CD1c-positive myeloid dendritic cell (primary cell): Measurements from ENCODE around the gene RGS7.
"Not testable (repeated sequence)": the region's sequence is repeated elsewhere in the genome, so short reads cannot be mapped to it uniquely, and the experiment has no call there.

Experiments
- DNase-seq: peaks from one replicate; pipeline ENCODE4 v3.0.0-alpha.2; 2016; ENCODE audit errors: extremely low spot score

Gene RGS7

DNA sequence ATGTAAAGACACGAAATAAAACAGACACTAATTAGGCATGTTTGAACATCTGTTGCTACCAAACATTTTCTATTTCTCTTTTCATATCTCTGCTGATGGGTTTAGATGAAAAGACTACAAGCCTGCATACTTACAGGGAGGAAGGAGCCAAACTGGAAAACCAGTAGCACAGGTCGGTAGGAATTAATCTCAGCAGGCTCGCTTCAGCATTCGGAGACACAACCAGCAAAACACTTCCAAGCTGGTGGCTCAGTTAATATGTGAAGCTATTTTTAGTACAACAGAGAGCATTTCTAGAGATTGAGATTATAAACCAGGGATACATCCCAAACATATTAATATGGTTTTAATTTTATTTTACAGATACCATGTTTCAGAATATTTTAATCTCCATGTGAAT lies 444.2 kb downstream of the RGS7 start:
- DNase-seq, result no peak

DNA sequence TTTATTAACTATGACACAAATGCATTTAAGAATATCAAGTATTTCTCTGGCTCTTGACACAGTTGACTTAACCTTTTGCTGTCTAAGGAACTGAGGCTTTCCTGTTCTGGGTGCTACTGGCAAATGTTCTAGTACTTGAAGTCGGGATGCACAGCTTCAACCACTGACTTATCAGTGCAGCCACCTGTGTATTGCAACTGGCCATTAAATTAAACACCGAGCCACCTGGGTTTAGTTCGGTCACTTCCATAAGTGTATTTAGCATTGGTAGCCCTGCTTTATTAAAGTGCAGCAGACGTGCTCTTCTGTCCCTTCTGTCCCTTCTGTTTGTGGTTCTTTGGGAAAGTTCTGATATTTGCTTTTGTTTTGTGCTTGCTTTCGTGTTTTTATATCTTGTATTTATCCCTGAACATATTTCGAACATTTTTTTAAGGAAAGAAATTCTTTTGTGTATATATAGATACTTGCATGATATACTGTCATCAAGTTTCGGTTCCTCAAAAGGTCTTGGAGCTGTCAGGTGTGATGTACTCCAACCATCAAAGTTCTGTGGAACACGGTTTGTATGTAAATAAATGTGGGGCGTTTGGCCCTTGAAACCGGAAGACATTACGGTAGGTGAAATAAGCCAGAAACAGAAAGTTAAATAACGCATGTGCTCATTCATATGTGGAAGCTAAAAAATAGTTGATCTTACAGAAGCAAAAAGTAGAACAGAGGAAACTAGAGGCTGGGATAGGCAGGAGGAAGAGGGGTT lies 447.1 kb downstream of the RGS7 start:
- DNase-seq, result no peak

DNA sequence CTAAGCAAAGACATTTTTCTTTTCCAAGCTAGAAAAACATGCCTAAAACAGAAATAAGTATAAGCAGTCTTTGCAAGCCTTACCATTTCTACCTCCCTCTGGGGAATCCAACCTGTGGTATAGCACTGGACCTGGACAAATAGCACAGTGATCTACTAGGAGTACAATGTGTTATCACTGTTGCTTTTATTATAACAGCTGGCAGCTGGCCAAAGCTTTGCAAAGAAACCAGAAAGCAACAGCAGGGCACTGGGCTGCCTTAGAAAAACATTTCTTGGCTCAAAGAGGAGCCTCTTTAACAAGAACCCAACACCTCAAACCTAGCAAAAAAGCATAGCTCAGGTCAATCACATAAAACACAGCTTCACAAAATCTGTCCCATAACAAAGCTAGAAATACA lies 450.5 kb downstream of the RGS7 start:
- DNase-seq, result no peak

DNA sequence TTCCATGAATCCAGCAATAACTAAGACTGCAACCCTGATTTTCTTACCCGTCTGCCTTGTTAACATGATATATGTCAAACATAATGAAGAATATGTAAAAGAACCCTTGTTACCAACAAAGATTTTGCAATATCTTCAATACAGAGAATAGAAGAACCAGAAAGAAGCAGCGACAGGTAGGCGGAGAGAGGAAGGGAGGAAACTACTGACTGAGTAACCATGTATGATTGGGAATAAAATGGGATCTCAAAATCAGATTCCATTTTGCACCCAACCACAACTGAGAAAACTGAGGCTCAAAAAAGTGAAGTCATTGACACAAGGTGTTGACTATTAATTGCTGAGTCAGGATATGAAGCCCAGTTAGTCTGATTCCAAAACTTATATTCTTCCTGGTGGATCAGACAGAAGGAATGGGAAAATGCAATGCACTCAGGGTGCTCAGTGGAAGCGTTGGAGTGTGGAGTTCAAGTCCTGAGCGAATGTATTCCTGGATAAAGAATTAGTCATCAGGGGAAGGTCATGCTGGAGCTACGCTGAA lies 451.7 kb downstream of the RGS7 start:
- DNase-seq, result no peak

DNA sequence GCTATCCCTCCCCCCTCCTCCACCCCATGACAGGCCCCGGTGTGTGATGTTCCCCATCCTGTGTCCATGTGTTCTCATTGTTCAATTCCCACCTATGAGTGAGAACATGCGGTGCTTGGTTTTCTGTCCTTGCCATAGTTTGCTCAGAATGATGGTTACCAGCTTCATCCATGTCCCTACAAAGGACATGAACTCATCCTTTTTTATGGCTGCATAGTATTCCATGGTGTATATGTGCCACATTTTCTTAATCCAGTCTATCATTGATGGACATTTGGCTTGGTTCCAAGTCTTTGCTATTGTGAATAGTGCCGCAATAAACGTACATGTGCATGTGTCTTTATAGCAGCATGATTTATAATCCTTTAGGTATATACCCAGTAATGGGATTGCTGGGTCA lies 461.6 kb downstream of the RGS7 start:
- not testable (repeated sequence) for DNase-seq

DNA sequence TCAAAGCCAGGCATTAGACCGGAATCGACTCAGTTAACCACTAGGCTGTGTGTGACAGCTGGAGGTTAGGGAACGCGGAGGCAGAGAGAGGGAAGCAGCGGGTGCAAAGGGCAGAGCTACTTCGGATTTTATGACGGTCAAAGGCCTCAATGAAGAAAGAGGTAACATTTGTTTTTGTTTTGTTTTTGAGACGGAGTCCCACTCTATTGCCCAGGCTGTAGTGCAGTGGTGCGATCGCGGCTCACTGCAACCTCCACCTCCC lies 468.3 kb downstream of the RGS7 start:
- DNase-seq, result no peak

DNA sequence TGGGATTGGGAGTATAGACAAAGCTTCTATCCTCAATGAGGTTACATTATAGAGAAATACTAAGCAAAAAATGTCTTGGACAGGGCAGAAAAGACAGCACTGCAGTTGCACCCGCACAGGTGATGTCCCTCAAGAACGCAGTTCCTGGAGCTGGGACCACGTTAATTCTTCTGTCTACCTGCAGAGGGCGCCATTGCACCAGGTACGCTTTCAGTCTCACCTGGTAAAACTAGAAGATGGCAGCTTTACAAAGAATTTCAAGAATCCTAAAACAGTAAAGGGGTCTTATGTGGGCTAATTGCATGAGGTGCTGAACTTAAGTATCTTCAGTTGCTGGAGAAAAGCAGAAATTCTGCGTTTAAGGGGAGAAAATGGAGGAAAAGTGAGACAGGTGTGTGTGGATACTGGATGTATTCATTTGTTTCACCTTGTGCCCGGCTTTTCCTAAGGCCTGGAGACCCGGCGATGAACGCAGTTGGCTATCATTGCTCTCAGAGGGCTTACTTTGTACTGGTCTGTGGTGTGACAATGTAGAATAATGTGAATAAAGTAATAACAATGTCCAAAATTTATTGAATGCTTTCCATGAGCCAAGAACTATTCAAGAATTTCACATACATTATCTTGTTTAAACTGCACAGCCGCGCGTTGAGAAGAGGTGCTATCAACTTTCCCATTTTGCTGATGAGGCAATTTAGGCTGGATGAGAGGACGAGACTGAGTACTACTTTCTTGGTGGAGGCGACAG lies 468.8 kb downstream of the RGS7 start:
- no peak for DNase-seq

DNA sequence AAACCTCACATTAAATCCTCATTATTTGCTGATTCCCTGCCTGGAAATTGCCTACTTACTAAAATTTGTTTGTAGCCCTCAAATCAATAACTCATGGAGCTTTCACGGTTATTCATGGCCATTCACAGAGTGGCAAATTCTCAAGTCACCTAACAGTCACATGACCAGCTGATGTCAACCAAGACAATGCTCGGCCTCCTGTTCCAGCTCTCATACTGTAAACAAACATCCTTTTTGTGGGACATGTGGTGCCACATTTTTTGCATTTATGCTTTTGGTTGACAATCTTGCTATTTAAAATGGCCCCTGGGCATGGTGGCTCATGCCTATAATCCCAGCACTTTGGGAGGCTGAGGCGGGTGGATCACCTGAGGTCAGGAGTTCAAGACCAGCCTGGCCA lies 473.5 kb downstream of the RGS7 start:
- no peak for DNase-seq

DNA sequence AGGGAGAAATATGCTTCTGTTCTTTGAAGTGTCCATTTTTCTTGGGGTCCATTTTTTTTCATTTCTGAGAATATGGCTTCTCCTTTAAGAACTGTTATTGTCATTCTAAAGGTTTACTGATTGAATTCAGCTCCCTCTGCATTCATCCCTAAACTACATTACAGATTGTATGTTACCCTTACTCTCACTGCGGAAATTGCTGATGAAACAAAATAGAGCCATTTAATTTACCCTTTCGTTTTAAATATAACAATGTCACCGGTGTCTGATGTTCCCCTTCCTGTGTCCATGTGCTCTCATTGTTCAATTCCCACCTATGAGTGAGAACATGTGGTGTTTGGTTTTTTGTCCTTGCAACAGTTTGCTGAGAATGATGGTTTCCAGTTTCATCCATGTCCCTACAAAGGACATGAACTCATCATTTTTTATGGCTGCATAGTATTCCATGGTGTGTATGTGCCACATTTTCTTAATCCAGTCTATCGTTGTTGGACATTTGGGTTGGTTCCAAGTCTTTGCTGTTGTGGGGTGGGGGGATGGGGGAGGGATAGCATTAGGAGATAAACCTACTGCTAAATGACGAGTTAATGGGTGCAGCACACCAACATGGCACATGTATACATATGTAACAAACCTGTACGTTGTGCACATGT lies 474.2 kb downstream of the RGS7 start:
- not testable (repeated sequence) for DNase-seq

DNA sequence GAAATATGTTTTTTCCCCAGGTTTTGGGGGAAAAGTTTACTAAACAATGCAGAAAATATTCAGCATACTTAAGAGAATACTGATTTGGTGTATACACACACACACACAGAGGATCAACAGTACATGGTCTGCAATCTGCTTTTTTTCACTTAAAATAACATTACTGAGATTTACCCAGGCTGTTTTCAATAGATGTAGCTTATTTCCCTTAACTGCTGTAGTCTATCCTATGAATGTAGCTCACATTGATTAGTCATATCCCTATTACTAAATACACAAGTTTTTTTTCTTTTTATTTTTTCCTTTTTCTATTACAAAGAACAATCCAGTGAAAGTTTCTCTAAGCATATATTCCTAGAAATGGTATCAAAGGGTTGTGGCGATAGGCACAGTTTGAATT lies 478.4 kb downstream of the RGS7 start:
- no peak for DNase-seq

DNA sequence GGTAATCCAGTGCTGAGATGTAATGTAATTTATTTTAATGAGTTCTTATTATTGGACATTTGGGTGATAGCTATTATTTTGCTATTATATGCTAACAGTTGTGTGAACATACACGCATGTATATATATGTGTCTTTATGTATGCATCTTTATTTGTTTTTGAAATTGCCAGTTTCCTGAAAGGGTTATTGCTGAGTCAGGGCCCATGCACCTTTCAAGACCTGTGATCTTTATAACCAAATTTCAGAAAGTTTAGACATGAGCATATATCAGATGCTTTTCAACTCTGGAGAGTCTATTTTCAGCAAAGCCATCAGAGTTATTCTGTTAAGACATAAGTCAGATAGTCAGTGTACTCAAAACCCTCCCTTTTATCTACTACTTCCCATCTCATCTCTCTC lies 479.4 kb downstream of the RGS7 start:
- DNase-seq, result no peak

DNA sequence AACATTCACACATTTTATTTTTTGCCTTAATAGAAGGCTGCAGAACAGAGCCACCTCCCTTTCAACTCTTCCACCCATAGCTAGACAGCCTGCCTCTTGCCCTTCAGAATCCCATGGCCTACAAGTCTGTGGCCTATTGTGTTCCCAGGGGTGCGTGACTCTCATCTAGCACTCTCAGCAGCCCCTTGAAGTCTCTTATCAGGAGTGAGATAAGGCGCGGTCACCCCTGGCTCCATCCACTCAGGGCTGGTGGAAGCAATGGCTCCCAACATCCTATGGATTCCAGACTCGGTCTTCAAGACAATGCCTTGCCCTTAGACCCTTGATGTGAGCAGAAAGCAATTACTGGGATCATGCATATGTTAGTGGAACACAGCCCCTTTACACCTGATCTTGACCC lies 480.9 kb downstream of the RGS7 start:
- DNase-seq, result no peak

DNA sequence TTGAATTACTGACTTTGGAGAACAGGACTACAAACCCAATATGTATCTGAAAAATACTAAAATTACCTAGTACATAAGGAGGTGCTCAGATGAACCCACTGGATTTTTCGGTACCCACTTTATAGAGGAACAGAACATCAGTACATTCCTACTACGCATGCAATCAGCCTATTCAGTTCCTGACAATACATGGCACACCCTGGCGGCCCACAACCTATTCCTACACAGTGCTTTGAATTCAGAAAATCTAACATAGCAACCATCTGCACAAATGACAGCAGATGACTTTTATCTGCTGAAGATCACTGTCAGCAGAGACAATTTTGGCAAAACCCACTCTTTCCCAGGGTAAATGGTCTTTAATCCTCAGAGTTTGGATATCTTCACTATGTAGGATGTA lies 487.9 kb downstream of the RGS7 start:
- DNase-seq, result no peak

DNA sequence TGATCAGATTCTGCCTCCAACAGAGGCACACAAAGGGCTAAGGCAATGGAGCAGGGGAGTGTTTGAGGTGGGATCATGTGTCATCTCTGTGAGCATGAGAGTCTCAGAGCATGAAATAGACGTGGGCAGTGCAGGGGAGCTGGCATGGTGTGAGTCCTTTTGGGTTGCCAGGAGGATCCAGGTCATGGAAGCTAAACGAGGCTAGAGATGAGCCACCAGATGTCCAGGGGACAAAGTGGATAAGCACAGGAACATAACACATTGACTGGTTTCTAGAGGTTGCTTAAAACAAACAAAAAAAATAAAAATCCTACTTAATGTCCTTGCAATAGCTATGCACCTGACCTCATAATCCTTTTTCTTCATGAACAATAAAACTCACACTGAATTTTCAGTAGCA lies 490.3 kb downstream of the RGS7 start:
- no peak for DNase-seq

DNA sequence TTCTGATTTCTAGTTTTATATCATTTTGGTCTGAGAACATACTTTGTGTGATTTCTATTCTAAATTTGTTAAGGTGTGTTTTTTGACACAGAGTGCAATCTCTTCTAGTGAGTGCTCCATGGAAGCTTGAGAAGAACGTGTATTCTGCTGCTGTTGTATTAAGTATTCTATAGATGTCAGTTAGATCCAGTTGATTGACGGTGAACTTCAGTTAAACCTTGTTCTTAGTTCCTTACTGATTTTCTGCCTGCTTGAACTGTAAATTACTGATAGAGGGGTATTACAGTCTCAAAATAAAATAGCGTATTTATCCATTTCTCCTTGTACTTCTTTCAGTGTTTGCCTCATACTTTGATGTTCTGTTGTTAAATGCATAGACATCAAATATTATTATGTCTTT lies 497.0 kb downstream of the RGS7 start:
- no peak for DNase-seq

DNA sequence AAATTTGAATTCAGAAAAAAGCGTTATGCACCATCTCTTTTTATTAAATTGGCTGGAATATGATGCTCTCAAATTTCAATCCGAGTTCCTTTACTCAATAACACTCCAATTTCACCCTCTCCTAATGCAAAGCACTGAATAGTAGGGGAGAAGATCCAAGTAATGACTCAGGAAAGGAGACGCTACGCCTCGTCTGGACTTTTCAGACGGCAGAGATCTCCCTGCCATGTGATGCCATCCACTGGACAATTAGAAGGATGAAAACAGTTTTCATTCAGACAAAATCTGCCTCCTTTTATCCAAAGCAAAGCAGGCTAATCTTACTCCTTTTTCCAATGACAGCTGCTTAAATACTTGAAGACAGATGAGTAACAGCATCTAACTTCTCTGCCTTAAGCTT lies 502.6 kb downstream of the RGS7 start:
- DNase-seq, result no peak

DNA sequence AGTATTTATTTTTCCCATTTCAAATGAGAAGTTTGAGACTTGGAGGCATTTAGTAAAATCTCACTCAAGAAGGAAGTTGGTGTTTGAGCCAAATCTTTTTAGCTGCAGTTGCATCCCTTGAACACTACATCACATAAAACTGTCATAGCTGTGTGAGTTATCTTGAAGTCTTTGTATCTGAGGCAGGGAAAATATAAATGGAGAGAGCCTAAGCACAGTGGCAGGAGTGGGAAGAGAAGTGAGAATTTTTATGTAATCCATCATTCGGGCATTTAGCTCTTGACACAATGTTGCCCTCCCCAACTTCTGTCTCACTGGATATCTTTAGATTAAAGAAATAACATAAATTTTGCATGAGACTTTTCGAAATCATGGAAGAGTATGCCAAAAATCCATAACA lies 509.7 kb downstream of the RGS7 start:
- no peak for DNase-seq

DNA sequence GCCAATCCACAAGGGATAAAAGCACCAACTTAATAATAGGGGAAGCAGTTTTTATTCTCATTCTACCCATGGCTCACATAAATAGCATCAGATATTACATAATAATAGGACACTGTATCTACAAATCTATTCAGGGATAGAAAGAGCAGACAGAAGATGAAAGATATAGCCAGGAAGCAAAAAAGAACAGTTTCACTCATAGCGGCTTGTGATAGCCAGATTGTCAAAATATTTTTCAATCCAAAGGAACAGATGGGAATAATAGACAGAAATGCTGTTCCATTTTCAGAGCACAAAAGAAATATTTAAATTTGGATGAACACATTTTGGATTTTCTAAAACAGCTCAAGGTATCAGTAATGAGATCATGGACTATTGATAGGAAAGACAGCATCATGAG lies 512.5 kb downstream of the RGS7 start:
- DNase-seq, result no peak

DNA sequence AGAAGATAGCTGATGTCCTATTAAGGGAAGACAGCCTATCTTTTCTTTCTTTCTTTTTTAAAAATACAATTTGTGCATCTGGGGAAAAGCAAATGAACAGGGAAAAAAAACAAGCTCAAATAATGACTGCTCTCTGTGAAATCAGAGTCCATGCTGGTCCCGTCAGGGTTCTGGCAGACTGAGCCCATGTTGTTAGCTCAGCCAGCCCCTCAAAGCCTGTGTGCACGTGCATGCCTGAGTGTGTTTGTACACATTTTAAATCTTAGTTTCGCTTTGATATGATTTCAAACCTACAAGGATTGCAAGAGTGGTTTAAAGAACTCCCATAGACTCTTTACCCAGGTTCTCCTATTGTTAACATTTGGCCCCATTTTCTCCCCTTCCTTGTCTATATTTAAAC lies 513.2 kb downstream of the RGS7 start:
- no peak for DNase-seq

DNA sequence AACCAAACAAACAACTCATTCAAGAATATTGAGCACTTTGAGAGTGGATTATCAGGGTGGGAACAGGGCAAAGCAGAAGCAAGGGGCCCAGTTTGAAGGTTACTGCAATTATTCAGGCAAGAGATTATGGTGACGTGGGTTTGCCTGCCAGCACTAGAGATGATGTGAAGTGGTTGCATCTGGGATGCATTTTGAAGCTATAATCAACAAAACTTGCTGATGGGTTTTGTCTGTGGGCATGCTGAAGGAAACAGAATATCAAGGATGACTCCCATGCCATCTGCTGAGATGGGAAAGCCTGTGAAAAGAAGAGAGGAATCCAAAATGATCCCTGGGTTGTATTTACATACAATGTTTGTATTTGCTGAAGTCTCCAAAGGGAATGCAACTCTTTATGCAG lies 520.7 kb downstream of the RGS7 start:
- no peak for DNase-seq

DNA sequence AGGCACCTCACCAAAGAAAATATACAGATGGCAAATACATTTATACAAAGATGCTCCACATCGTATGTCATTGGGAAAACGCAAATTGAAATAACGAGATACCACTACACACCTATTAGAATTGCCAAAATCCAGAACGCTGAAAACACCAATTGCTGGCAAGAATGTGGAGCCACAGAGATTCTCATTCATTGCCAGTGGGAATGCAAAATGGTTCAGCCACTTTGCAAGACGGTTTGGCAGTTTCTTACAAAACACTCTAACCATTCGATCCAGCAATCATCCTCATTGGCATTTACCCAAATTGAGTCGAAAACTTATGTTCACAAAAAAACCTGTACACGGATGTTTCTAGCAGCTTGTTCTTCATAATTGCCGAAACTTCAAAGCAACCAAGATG lies 521.7 kb downstream of the RGS7 start:
- DNase-seq, result no peak

DNA sequence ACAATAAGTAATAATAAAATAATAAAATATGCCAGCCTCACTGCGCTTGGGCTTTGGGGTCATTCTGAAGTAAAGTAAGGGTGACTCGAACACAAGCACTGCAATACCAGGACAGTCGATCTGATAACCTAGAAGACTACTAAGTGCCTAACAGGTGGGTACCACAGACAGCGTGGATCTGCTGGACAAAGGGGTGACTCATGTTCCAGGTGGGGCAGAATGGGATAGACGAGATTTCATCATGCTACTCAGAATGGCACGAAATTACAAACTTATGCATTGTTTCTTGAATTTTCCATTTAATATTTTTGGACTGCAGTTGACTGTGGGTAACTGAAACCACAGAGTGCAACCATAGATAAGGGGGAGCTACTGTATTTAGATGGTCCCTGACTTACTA lies 523.9 kb downstream of the RGS7 start:
- DNase-seq, result no peak

DNA sequence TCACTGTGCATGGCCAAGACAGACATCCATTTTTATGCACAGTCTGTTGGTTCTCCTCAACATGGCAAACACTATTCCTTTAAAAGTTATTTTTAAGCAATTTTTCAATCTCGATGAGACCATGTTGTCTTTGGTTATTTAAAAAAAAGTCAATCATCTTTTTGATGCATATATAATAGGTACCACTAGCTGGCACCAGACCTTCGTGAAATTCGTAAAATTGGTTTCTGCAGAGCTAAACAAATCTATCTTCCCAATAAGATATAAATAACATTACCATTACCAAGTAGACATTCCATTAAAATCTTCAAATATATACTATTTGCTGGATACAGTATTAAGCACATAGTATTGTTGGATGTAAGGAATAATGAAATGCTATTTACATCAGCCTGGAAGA lies 525.1 kb downstream of the RGS7 start:
- no peak for DNase-seq
